Upper lobe of left lung (tissue), 6 donors: ENCODE data around the gene PPDPF. TPM values are rescaled to one million over a fixed set of nuclear protein-coding genes. Genes with fewer than 3 reads are reported as not detected.

ENCODE experiments used
- ATAC-seq, 2 donors: fragments of 200-7000 bp; cut with Tn5 transposase; one replicate each; pipeline ENCODE4 v1.9.1; 2022; ENCODE audit warnings: mild to moderate bottlenecking in 2 of 2, moderate library complexity in 2 of 2; ENCODE audit not compliant: low FRiP score in 2 of 2
- DNase-seq, 2 donors: peaks; one replicate each; pipeline ENCODE4 v3.0.0-alpha.2; 2019 to 2020
- H3K27ac ChIP-seq, 4 donors: fragments of 200-600 bp; sonication (generic); one replicate each; pipeline ENCODE4 v1.5.1; 2016 to 2019
- H3K27me3 ChIP-seq, 4 donors: fragments of 200-600 bp; sonication (generic); one replicate each; pipeline ENCODE4 v1.5.1; 2017 to 2019
- H3K36me3 ChIP-seq, 4 donors: fragments of 200-600 bp; sonication (generic); one replicate each; pipeline ENCODE4 v1.5.1; 2016 to 2019
- H3K4me1 ChIP-seq, 4 donors: fragments of 200-600 bp; sonication (generic); one replicate each; pipeline ENCODE4 v1.5.1; 2018 to 2019
- H3K4me3 ChIP-seq, 4 donors: fragments of 200-600 bp; sonication (generic); one replicate each; pipeline ENCODE4 v1.5.1; 2017 to 2019; ENCODE audit warnings: mild to moderate bottlenecking in 2 of 4, moderate library complexity in 1 of 4
- H3K9me3 ChIP-seq, 4 donors: fragments of 200-600 bp; sonication (generic); one replicate each; pipeline ENCODE4 v1.5.1; 2018 to 2019
- EP300 ChIP-seq, 4 donors: sonication (generic); formaldehyde crosslinking; IDR thresholded peaks; one replicate each; pipeline ENCODE4 v1.5.1; 2017; ENCODE audit warnings: antibody characterized with exemption in 4 of 4, control low read depth in 2 of 4
- POLR2A ChIP-seq, 4 donors: fragments of 450-650 bp; IDR thresholded peaks; one replicate each; pipeline ENCODE4 v1.5.1; 2016 to 2017; ENCODE audit warnings: antibody characterized with exemption in 4 of 4, mild to moderate bottlenecking in 2 of 4
- POLR2AphosphoS5 ChIP-seq, 2 donors: sonication (generic); formaldehyde crosslinking; IDR thresholded peaks; one replicate each; pipeline ENCODE4 v1.5.1; 2017; ENCODE audit warnings: antibody characterized with exemption in 2 of 2
- WGBS, 2 donors: methylation state at CpG; one replicate each; pipeline ENCODE4 v1.1.5; 2017 to 2018; 5-methylcytosine and 5-hydroxymethylcytosine counted together
- total RNA-seq, 6 donors: library from RNA; depleted of rRNA in 4 of 6; stranded (reverse); fragments of >200 nt in 4 of 6; gene quantifications; one replicate each; pipeline versions ENCODE4 v1.1.0 to v1.2.1, GENCODE V29; 2016 to 2021
- TF ChIP-seq, protein P1 (sequence below), 6 experiments: fragments of 450-650 bp in 4 of 6; fragments of 200-600 bp in 2 of 6; sonication (generic) in 2 of 6; IDR thresholded peaks; one replicate each; pipeline ENCODE4 v1.5.1; 2016 to 2019; ENCODE audit warnings: antibody characterized with exemption in 6 of 6
- donor health status: DM: no; HTN: no; CAD: no; lungs with moderate emphysema.
- donor health status: DM: no; HTN: yes; CAD: no; lungs with severe emphysema.

The PPDPF gene
- total RNA-seq, 6 donors from 2014 or later = 91.1 to 468 (median 416) TPM

DNA sequence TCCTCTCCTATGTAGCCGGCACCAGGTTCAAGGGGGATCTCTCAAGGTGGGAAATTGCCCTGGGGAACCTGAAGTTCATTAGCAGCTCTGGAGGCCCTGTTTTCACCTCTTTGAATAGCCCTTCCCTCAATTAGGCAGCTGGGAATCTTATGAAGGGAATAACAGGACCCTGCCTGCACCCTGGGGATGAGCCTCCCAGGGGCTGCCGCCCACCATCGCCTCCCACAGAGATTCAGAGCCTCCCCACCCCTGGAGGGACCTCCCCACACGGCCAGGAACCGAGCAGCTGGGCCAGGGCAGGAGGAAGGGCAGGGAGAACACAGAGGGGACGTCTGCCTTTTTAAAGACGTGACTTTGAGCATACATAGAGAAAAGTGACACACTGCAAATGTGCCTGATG, 17.0 kb upstream of the PPDPF start:
- 34 to 39% methylated on average over 5 to 7 of the region's 7 CpGs for WGBS, 2 donors
- peaks cover 6 to 13% (median 9%) of the 10 kb centered on the region in 4 donors for H3K4me1 ChIP-seq
- no peak overlapping the region for H3K27ac ChIP-seq
- no peak overlapping the region for H3K4me3 ChIP-seq
- TF ChIP-seq, protein P1, sequence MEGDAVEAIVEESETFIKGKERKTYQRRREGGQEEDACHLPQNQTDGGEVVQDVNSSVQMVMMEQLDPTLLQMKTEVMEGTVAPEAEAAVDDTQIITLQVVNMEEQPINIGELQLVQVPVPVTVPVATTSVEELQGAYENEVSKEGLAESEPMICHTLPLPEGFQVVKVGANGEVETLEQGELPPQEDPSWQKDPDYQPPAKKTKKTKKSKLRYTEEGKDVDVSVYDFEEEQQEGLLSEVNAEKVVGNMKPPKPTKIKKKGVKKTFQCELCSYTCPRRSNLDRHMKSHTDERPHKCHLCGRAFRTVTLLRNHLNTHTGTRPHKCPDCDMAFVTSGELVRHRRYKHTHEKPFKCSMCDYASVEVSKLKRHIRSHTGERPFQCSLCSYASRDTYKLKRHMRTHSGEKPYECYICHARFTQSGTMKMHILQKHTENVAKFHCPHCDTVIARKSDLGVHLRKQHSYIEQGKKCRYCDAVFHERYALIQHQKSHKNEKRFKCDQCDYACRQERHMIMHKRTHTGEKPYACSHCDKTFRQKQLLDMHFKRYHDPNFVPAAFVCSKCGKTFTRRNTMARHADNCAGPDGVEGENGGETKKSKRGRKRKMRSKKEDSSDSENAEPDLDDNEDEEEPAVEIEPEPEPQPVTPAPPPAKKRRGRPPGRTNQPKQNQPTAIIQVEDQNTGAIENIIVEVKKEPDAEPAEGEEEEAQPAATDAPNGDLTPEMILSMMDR (IDR thresholded peaks at IDR 0.05) = no peak
- TF ChIP-seq POLR2A (IDR thresholded peaks at IDR 0.05) (no peak), POLR2AphosphoS5 (IDR thresholded peaks at IDR 0.05) (no peak), EP300 (IDR thresholded peaks at IDR 0.05) (no peak)
- no peak for DNase-seq
- peaks cover 0 to 23% (median 13%) of the 10 kb centered on the region in 4 donors for H3K27me3 ChIP-seq
- ATAC-seq = no peak
- peaks cover 0 to 10% (median 3%) of the 10 kb centered on the region in 4 donors for H3K9me3 ChIP-seq
- no peaks in the 10 kb centered on the region for H3K36me3 ChIP-seq

DNA sequence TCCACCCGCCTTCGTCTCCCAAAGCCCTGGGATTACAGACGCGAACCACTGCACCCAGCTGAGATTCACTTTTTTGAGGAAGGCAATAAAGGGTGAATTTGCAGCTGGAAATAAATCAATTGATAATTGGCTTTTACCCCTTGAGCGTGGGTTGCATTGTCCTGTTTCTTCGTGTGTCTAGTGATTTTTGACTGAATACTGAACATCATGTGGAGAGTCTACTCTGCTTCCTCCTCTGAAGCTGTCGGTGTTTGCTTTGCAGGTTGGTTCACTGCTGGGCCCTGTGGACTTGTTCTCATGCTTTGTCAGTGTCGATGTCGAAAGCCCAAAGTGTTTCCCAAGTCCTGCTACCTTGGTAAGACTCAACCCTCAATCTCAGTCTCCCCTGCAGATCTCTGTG, 15.9 kb upstream of the PPDPF start:
- WGBS, 2 donors = 92 to 93% methylated on average over 9 of the region's 9 CpGs
- Histone ChIP-seq H3K4me3 (no peak overlapping the region), H3K4me1 (peaks cover 0 to 2% (median under 1%) of the 10 kb centered on the region in 4 donors), H3K27ac (no peak overlapping the region), H3K9me3 (peaks cover 0 to 10% (median 3%) of the 10 kb centered on the region in 4 donors), H3K27me3 (peaks cover 0 to 12% (median 4%) of the 10 kb centered on the region in 4 donors), H3K36me3 (no peaks in the 10 kb centered on the region)
- TF ChIP-seq POLR2A (IDR thresholded peaks at IDR 0.05) (no peak), POLR2AphosphoS5 (IDR thresholded peaks at IDR 0.05) (no peak), EP300 (IDR thresholded peaks at IDR 0.05) (no peak)
- TF ChIP-seq, protein P1 (IDR thresholded peaks at IDR 0.05) = no peak
- ATAC-seq = no peak
- DNase-seq = no peak

DNA sequence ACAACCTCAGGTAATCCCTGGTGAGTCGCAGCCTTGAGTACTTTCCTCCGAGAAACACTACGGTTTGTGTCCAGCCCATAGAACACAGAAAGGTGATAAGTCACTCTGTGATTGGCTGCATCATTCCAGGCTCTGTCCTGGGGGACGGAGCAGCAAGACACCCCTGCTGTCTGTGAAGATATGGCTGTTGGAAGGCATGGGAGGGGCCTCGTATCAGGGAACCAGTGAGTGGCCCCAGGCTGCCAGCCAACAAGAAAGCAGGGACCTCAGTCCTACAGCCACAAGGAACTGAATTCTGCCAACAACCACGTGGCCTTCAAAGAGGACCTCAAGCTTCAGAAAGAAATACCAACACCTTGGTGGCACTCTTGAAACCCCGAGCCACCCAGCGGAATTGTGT, 15.3 kb upstream of the PPDPF start:
- ATAC-seq = no peak
- H3K27me3 ChIP-seq = peaks cover 0 to 6% (median 1%) of the 10 kb centered on the region in 4 donors
- H3K4me1 ChIP-seq = no peaks in the 10 kb centered on the region
- H3K36me3 ChIP-seq = no peaks in the 10 kb centered on the region
- TF ChIP-seq EP300 (IDR thresholded peaks at IDR 0.05) (no peak), POLR2A (IDR thresholded peaks at IDR 0.05) (no peak), POLR2AphosphoS5 (IDR thresholded peaks at IDR 0.05) (no peak)
- TF ChIP-seq, protein P1 (IDR thresholded peaks at IDR 0.05) = no peak
- no peak for DNase-seq
- no peak overlapping the region for H3K4me3 ChIP-seq
- WGBS, 2 donors = 82 to 85% methylated on average over 7 to 8 of the region's 8 CpGs
- H3K27ac ChIP-seq = no peak overlapping the region
- H3K9me3 ChIP-seq = peaks cover 0 to 10% (median 3%) of the 10 kb centered on the region in 4 donors

DNA sequence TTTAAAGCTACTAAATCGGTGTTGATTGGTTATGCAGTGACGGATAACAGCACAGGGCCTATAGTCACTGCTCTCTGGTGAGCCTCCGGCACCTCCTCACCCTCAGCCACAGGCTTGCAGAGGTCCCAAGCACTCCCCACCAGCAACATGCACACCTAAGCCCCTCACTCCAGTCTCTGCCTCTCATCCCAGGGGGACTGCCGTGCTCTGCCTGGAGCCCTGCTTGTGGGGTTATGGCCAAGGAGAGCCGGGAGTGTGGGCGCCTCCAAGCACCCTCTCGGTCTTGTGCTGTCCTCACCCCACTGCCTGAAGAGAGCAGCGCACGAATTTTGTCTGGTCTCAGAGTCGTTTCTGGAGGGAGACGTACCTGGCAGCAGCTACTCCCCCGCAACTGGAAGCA, 14.8 kb upstream of the PPDPF start:
- H3K4me3 ChIP-seq = no peak overlapping the region
- peaks cover 0 to 10% (median 3%) of the 10 kb centered on the region in 4 donors for H3K9me3 ChIP-seq
- H3K36me3 ChIP-seq = no peaks in the 10 kb centered on the region
- 75 to 92% methylated on average over 12 of the region's 12 CpGs for WGBS, 2 donors
- no peak for DNase-seq
- no peak for ATAC-seq
- TF ChIP-seq POLR2AphosphoS5 (IDR thresholded peaks at IDR 0.05) (no peak), POLR2A (IDR thresholded peaks at IDR 0.05) (no peak), EP300 (IDR thresholded peaks at IDR 0.05) (no peak)
- TF ChIP-seq, protein P1 (IDR thresholded peaks at IDR 0.05) = no peak
- no peak overlapping the region for H3K27ac ChIP-seq
- no peaks in the 10 kb centered on the region for H3K4me1 ChIP-seq
- H3K27me3 ChIP-seq = peaks cover 0 to 3% (median under 1%) of the 10 kb centered on the region in 4 donors

DNA sequence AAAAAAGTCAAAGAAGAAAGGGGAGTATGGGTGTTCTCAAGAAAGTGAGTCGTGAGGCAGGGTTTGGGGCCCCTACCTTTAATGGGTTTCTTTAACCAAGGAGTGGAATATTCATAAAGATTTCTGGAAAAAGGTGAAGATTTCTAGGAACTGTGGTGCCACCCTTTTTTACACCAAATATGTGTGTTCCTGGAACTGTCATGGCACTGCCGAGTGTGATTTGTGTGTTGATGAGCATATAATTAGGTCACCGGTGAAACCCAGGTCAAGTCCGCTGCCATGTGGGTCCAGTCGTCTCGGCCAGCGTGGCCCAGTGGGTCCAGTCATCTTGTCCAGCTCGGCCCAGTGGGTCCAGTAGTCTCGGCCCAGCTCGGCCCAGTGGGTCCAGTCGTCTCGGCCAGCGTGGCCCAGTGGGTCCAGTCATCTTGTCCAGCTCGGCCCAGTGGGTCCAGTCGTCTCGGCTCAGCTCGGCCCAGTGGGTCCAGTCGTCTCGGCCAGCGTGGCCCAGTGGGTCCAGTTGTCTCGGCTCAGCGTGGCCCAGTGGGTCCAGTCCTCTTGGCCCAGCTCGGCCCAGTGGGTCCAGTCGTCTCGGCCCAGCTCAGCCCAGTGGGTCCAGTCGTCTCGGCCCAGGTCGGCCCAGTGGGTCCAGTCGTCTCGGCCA, 13.4 kb upstream of the PPDPF start:
- Histone ChIP-seq H3K4me1 (no peaks in the 10 kb centered on the region), H3K36me3 (no peaks in the 10 kb centered on the region), H3K27ac (no peak overlapping the region), H3K27me3 (no peaks in the 10 kb centered on the region), H3K4me3 (no peak overlapping the region), H3K9me3 (peaks cover 0 to 10% (median 3%) of the 10 kb centered on the region in 4 donors)
- ATAC-seq = no peak
- DNase-seq = peak in 1 of 2 donors; percentile 76
- WGBS, 2 donors = 87 to 91% methylated on average over 26 to 28 of the region's 30 CpGs
- TF ChIP-seq EP300 (IDR thresholded peaks at IDR 0.05) = no peak
- TF ChIP-seq POLR2A (IDR thresholded peaks at IDR 0.05) = no peak
- no peak for TF ChIP-seq POLR2AphosphoS5 (IDR thresholded peaks at IDR 0.05)
- TF ChIP-seq, protein P1 (IDR thresholded peaks at IDR 0.05) = no peak
